Smooth muscle cell (in vitro differentiated cells): Measurements from ENCODE around the gene LRRC2. TPM values are rescaled to one million over a fixed set of nuclear protein-coding genes. Genes with fewer than 3 reads are reported as not detected.

Experiments
- DNase-seq: peaks from one replicate; lab custom pipeline; 2025; ENCODE audit not compliant: unreplicated experiment; lab: John Stamatoyannopoulos, UW
- H2AFZ ChIP-seq: fragments of 200-600 bp; sonication (generic); 2 replicates; pipeline ENCODE4 v1.6.0; 2016; ENCODE audit warnings: antibody characterized with exemption, low read depth, mild to moderate bottlenecking
- H3F3A ChIP-seq: fragments of 200-600 bp; sonication (generic); 2 replicates; pipeline ENCODE4 v1.6.0; 2017; ENCODE audit warnings: antibody characterized with exemption, low read depth
- H3K27ac ChIP-seq: fragments of 200-600 bp; sonication (generic); 2 replicates; pipeline ENCODE4 v1.5.1; 2016; ENCODE audit warnings: low read depth, mild to moderate bottlenecking
- H3K27me3 ChIP-seq: fragments of 200-600 bp; sonication (generic); 2 replicates; pipeline ENCODE4 v1.6.1; 2016; ENCODE audit warnings: low read depth, mild to moderate bottlenecking
- H3K36me3 ChIP-seq: fragments of 200-600 bp; sonication (generic); 2 replicates; pipeline ENCODE4 v1.5.1; 2016; ENCODE audit warnings: low read depth
- H3K4me1 ChIP-seq: fragments of 200-600 bp; sonication (generic); 2 replicates; pipeline ENCODE4 v1.5.1; 2016; ENCODE audit warnings: low read depth
- H3K4me2 ChIP-seq: fragments of 200-600 bp; sonication (generic); 2 replicates; pipeline ENCODE4 v1.6.0; 2016; ENCODE audit warnings: mild to moderate bottlenecking
- H3K4me3 ChIP-seq: fragments of 200-600 bp; sonication (generic); 2 replicates; pipeline ENCODE4 v1.5.1; 2016; ENCODE audit warnings: mild to moderate bottlenecking
- H3K79me2 ChIP-seq: fragments of 200-600 bp; sonication (generic); 2 replicates; pipeline ENCODE4 v1.6.0; 2016; ENCODE audit warnings: low read depth, mild to moderate bottlenecking
- H3K9ac ChIP-seq: fragments of 200-600 bp; sonication (generic); 2 replicates; pipeline ENCODE4 v1.6.0; 2016; ENCODE audit warnings: low read depth
- H3K9me3 ChIP-seq: fragments of 200-600 bp; sonication (generic); replicated peaks from 2 replicates; pipeline ENCODE4 v1.5.1; 2016; ENCODE audit warnings: low read depth
- H4K20me1 ChIP-seq: fragments of 200-600 bp; sonication (generic); 2 replicates; pipeline ENCODE4 v1.6.0; 2016; ENCODE audit warnings: low read depth
- CTCF ChIP-seq: fragments of 200-600 bp; sonication (generic); IDR thresholded peaks from 2 replicates; pipeline ENCODE4 v1.5.1; 2017; ENCODE audit warnings: borderline replicate concordance, mild to moderate bottlenecking, antibody characterized with exemption; ENCODE audit not compliant: insufficient read depth, poor library complexity, severe bottlenecking
- WGBS: methylation state at CpG from one replicate; pipeline ENCODE4 v1.1.7; 2016; ENCODE audit warnings: low lambda C conversion rate; 5-methylcytosine and 5-hydroxymethylcytosine counted together
- polyA plus RNA-seq: library from polyadenylated mRNA; unstranded; fragments of >200 nt; fragmentation: Nextera tagmentation; extraction: Ambion mirVana; gene quantifications from 2 replicates; pipeline ENCODE4 v1.2.1, GENCODE V29; 2016
- total RNA-seq: library from RNA; depleted of rRNA; stranded (reverse); fragments of >200 nt; gene quantifications from 2 replicates; pipeline ENCODE4 v1.2.3, GENCODE V29; 2014

Gene LRRC2
- total and polyA plus RNA-seq, 2 experiments from 2014 or later, result 2.0 to 2.7 TPM

- Histone ChIP-seq H3K9me3 (no peaks in the 10 kb centered on the region), H4K20me1 (no peaks in the 10 kb centered on the region), H3F3A (no peaks in the 10 kb centered on the region), H3K79me2 (no peaks in the 10 kb centered on the region), H3K4me1 (no peaks in the 10 kb centered on the region), H3K36me3 (no peaks in the 10 kb centered on the region), H3K27ac (no peak overlapping the region), H2AFZ (no peak overlapping the region), H3K27me3 (no peaks in the 10 kb centered on the region), H3K4me3 (no peak overlapping the region), H3K4me2 (no peak overlapping the region), H3K9ac (no peak overlapping the region)
- no peak for TF ChIP-seq CTCF
- WGBS, result 88% methylated on average over 5 of the region's 5 CpGs
- no peak for DNase-seq
Observed at GRCh38 chr3:46609212-46609721, 43.2 kb upstream of the LRRC2 start.

- no peak for TF ChIP-seq CTCF
- Histone ChIP-seq H3K9ac (no peak overlapping the region), H3K79me2 (no peaks in the 10 kb centered on the region), H3K4me3 (no peak overlapping the region), H4K20me1 (no peaks in the 10 kb centered on the region), H2AFZ (no peak overlapping the region), H3K9me3 (no peaks in the 10 kb centered on the region), H3K27ac (no peak overlapping the region), H3K4me2 (no peak overlapping the region), H3K27me3 (no peaks in the 10 kb centered on the region), H3K36me3 (no peaks in the 10 kb centered on the region), H3K4me1 (no peaks in the 10 kb centered on the region), H3F3A (no peaks in the 10 kb centered on the region)
- WGBS, result 69% methylated on average over 6 of the region's 6 CpGs
- no peak for DNase-seq
Observed at GRCh38 chr3:46607603-46608028, 41.5 kb upstream of the LRRC2 start.

- Histone ChIP-seq H3K27me3 (no peaks in the 10 kb centered on the region), H3K4me2 (no peak overlapping the region), H3K27ac (no peak overlapping the region), H3F3A (no peaks in the 10 kb centered on the region), H3K4me1 (no peaks in the 10 kb centered on the region), H3K9me3 (no peaks in the 10 kb centered on the region), H2AFZ (no peak overlapping the region), H3K36me3 (no peaks in the 10 kb centered on the region), H3K9ac (no peak overlapping the region), H3K4me3 (no peak overlapping the region), H4K20me1 (no peaks in the 10 kb centered on the region), H3K79me2 (no peaks in the 10 kb centered on the region)
- no peak for TF ChIP-seq CTCF
- no peak for DNase-seq
- WGBS, result 98% methylated on average over 2 of the region's 2 CpGs
Observed at GRCh38 chr3:46604127-46604526, 38.0 kb upstream of the LRRC2 start.

GRCh38 chr3:46603446-46604046 is 37.4 kb upstream of the LRRC2 start:
- no peaks in the 10 kb centered on the region for H4K20me1 ChIP-seq
- no peaks in the 10 kb centered on the region for H3K9me3 ChIP-seq
- H3K27ac ChIP-seq, result no peak overlapping the region
- no peaks in the 10 kb centered on the region for H3K79me2 ChIP-seq
- no peaks in the 10 kb centered on the region for H3F3A ChIP-seq
- H3K4me1 ChIP-seq, result no peaks in the 10 kb centered on the region
- no peak for DNase-seq
- no peak for TF ChIP-seq CTCF
- no peak overlapping the region for H3K4me2 ChIP-seq
- H3K36me3 ChIP-seq, result no peaks in the 10 kb centered on the region
- H3K4me3 ChIP-seq, result no peak overlapping the region
- H3K27me3 ChIP-seq, result no peaks in the 10 kb centered on the region
- WGBS, result 65% methylated on average over 1 of the region's 1 CpG
- H2AFZ ChIP-seq, result no peak overlapping the region
- no peak overlapping the region for H3K9ac ChIP-seq
